ENCODE measurements around the gene CBLN3. TPM values are rescaled to one million over a fixed set of nuclear protein-coding genes. Genes with fewer than 3 reads are reported as not detected.

Gene CBLN3
- total and polyA plus RNA-seq, 2 of the 4 experiments (the other 2 are of a cell fraction) = 0.72 to 4.5 TPM

- Histone ChIP-seq H2BK5ac (ENCODE audit: low read depth, low read length, poor library complexity, severe bottlenecking) (no peak overlapping the region), H3K9me3 (ENCODE audit: control insufficient read depth, insufficient read depth, low read length) (no peaks in the 10 kb centered on the region), H3K4me3 (ENCODE audit: insufficient read depth, low read depth, low read length) (no peak overlapping the region), H4K91ac (ENCODE audit: insufficient read depth, low read depth, low read length) (no peak overlapping the region), H3K56ac (ENCODE audit: extremely low read depth, insufficient read depth, low read length) (no peak overlapping the region), H2BK120ac (ENCODE audit: low read depth, low read length) (no peak overlapping the region), H3K9ac (ENCODE audit: low read depth, low read length) (no peak overlapping the region), H2BK15ac (ENCODE audit: low read depth, low read length) (no peak overlapping the region), H2BK20ac (ENCODE audit: low read depth, low read length) (no peak overlapping the region), H4K5ac (ENCODE audit: low read depth, low read length) (no peak overlapping the region), H3K4ac (ENCODE audit: low read depth, low read length) (no peak overlapping the region), H3K4me2 (ENCODE audit: low read depth, low read length) (no peak overlapping the region), H3K79me1 (ENCODE audit: low read depth in 1 of 2, low read length in 2 of 2) (no peaks in the 10 kb centered on the region), H3K27ac (ENCODE audit: insufficient read depth, low read length) (no peak overlapping the region), H3K4me1 (ENCODE audit: control insufficient read depth, insufficient read depth, low read length) (peaks cover 3% of the 10 kb centered on the region), H3K18ac (ENCODE audit: low read depth, low read length) (no peak overlapping the region), H2AFZ (replicated peaks; ENCODE audit: low read length, poor library complexity) (no peak overlapping the region), H4K8ac (ENCODE audit: low read depth in 2 of 2, low read length in 2 of 2) (no peak overlapping the region), H3K36me3 (ENCODE audit: control insufficient read depth, insufficient read depth, low read length) (no peaks in the 10 kb centered on the region), H2AK5ac (ENCODE audit: low read depth, low read length) (no peak overlapping the region), H4K20me1 (ENCODE audit: insufficient read depth, low read length) (0 out of 2 replicates have a peak, but pooled peaks cover 3% of the 10 kb centered on the region), H3K9me1 (ENCODE audit: insufficient read depth, low read length) (peaks cover 3% of the 10 kb centered on the region; the same call in 1 of the 2 replicates), H3K14ac (replicated peaks; ENCODE audit: low read depth, low read length) (no peak overlapping the region; the same call in 1 of the 2 replicates), H3K27me3 (ENCODE audit: control insufficient read depth, insufficient read depth, low read length) (peaks cover 10% of the 10 kb centered on the region), H2AK9ac (replicated peaks; ENCODE audit: low read depth, low read length, poor library complexity) (no peak overlapping the region), H3K23ac (ENCODE audit: low read depth, low read length) (no peak overlapping the region)
- ATAC-seq (ENCODE audit: low read depth) (no peak), DNase-seq (no peak)
- dilution Hi-C loops (cut with HindIII; ENCODE audit: low sequenced_read_pairs, unreplicated experiment) (no loop called here), intact Hi-C loops (cut with micrococcal nuclease) (no loop called here), in situ Hi-C loops (cut with MboI; ENCODE audit: low sequenced_read_pairs) (no loop called here)
- ChIA-PET CTCF (interaction anchor here (0.6 kb wide), 1 partner anchor 13 kb away, joined by 3 read pairs; no protein-coding TSS in a partner anchor), POLR2A (ENCODE audit: unreplicated experiment) (no interaction called here)
- 72 to 100% methylated on average over 1 to 3 of the region's 4 CpGs for WGBS, 2 experiments (ENCODE audit: extremely low coverage in 2 of 2, insufficient read length in 1 of 2)
- TF ChIP-seq NFE2L2 (IDR thresholded peaks at IDR 0.05; ENCODE audit: low read depth, low read length) (no peak), MAZ (IDR thresholded peaks at IDR 0.05; ENCODE audit: borderline replicate concordance, low read depth, low read length) (no peak), MAFK (IDR thresholded peaks at IDR 0.05; ENCODE audit: low read depth, low read length) (no peak), BHLHE40 (IDR thresholded peaks at IDR 0.05; ENCODE audit: low read depth, low read length) (no peak), CEBPB (IDR thresholded peaks at IDR 0.05; ENCODE audit: low read depth, low read length) (no peak), RFX5 (IDR thresholded peaks at IDR 0.05; ENCODE audit: low read depth, low read length) (no peak), ELK1 (IDR thresholded peaks at IDR 0.05; ENCODE audit: borderline replicate concordance, low read depth, low read length) (no peak), RAD21 (IDR thresholded peaks at IDR 0.05; ENCODE audit: low read length) (no peak), FOS (IDR thresholded peaks at IDR 0.05; ENCODE audit: low read depth, low read length) (no peak), CHD1 (IDR thresholded peaks at IDR 0.05; ENCODE audit: low read depth, low read length) (no peak), USF2 (IDR thresholded peaks at IDR 0.05; ENCODE audit: low read depth, low read length) (no peak), MXI1 (IDR thresholded peaks at IDR 0.05; ENCODE audit: borderline replicate concordance, low read depth, low read length) (no peak), RCOR1 (IDR thresholded peaks at IDR 0.05; ENCODE audit: insufficient replicate concordance, low read length) (no peak), SMC3 (IDR thresholded peaks at IDR 0.05; ENCODE audit: low read depth, low read length) (no peak), CTCF (conservative IDR thresholded peaks at IDR 0.05; ENCODE audit: low read depth, low read length) (no peak), POLR2A (IDR thresholded peaks at IDR 0.05; ENCODE audit: low read depth, low read length) (no peak)
- BruUV-seq (replicated peaks) = no TSS peak
Observed at GRCh38 chr14:24384169-24384568, 45.3 kb downstream of the CBLN3 start.

Measured in IMR-90 (cell line).